K562 (cell line): ENCODE results near the gene LYAR. TPM values are rescaled to one million over a fixed set of nuclear protein-coding genes. Genes with fewer than 3 reads are reported as not detected.

ENCODE experiments used
- BRD9 ChIP-seq: fragments of 450-650 bp; IDR thresholded peaks from 2 replicates; pipeline ENCODE4 v1.6.1; 2018; ENCODE audit warnings: low read depth; ENCODE audit not compliant: partially characterized antibody
- CC2D1A ChIP-seq: fragments of 450-650 bp; IDR thresholded peaks from 2 replicates; pipeline ENCODE4 v1.6.1; 2017; ENCODE audit warnings: mild to moderate bottlenecking
- CHD2 ChIP-seq: IDR thresholded peaks from 2 replicates; pipeline ENCODE4 v1.6.1; 2011; ENCODE audit warnings: low read depth, low read length
- DEAF1 ChIP-seq: fragments of 450-650 bp; formaldehyde crosslinking; IDR thresholded peaks from 2 replicates; pipeline ENCODE4 v1.4.0; 2020; ENCODE audit warnings: mild to moderate bottlenecking, moderate library complexity
- E2F6 ChIP-seq, 2 experiments: IDR thresholded peaks; 2 replicates each; pipeline ENCODE4 v1.6.1; 2011; ENCODE audit warnings: borderline replicate concordance in 1 of 2, control low read depth in 1 of 2, low read depth in 1 of 2, low read length in 1 of 2, mild to moderate bottlenecking in 1 of 2, mixed read lengths in 1 of 2, moderate library complexity in 1 of 2; ENCODE audit not compliant: insufficient read depth in 1 of 2, insufficient read length in 1 of 2, poor library complexity in 1 of 2, severe bottlenecking in 1 of 2; ENCODE audit errors: extremely low read depth in 1 of 2
- HDAC2 ChIP-seq: fragments of 450-650 bp; IDR thresholded peaks from 2 replicates; pipeline ENCODE4 v1.6.1; 2016; ENCODE audit warnings: mild to moderate bottlenecking
- HMG20A ChIP-seq: fragments of 450-650 bp; formaldehyde crosslinking; conservative IDR thresholded peaks from 2 replicates; pipeline ENCODE4 v1.4.0; 2020; ENCODE audit warnings: mild to moderate bottlenecking, mixed read lengths
- NFATC3 ChIP-seq: fragments of 450-650 bp; IDR thresholded peaks from 2 replicates; pipeline ENCODE4 v1.6.1; 2017; ENCODE audit warnings: mild to moderate bottlenecking
- NUFIP1 ChIP-seq: fragments of 450-650 bp; IDR thresholded peaks from 2 replicates; pipeline ENCODE4 v1.6.1; 2018; ENCODE audit not compliant: partially characterized antibody
- THRA ChIP-seq: fragments of 450-650 bp; IDR thresholded peaks from 2 replicates; pipeline ENCODE4 v1.6.1; 2017; ENCODE audit warnings: mild to moderate bottlenecking, moderate library complexity
- ZFP91 ChIP-seq: sonication (generic); formaldehyde crosslinking; IDR thresholded peaks from 2 replicates; pipeline ENCODE4 v1.8.0; 2022; ENCODE audit warnings: mild to moderate bottlenecking, missing genetic modification reagents
- ZNF165 ChIP-seq: fragments of 250-450 bp; sonication (Bioruptor Pico); IDR thresholded peaks from 2 replicates; pipeline ENCODE4 v1.4.0; 2020; ENCODE audit warnings: borderline replicate concordance
- ZNF586 ChIP-seq: fragments of 450-650 bp; formaldehyde crosslinking; conservative IDR thresholded peaks from 2 replicates; pipeline ENCODE4 v1.4.0; 2020; ENCODE audit warnings: mild to moderate bottlenecking, moderate library complexity
- ZNF717 ChIP-seq: fragments of 250-450 bp; sonication (Bioruptor Pico); IDR thresholded peaks from 2 replicates; pipeline ENCODE4 v1.5.0; 2021
- polyA plus RNA-seq, 8 experiments: library from polyadenylated mRNA; depleted of rRNA in 4 of 8; stranded (reverse) in 5 of 8; unstranded in 3 of 8; fragments of >200 nt; fragmentation: Nextera tagmentation in 2 of 8; fragmentation: Illumina TruSeq in 1 of 8; extraction: Ambion mirVana in 2 of 8; extraction: Trizol in 1 of 8; gene quantifications; 2 replicates each; pipeline versions ENCODE4 v1.2.1 to v1.2.3, GENCODE V29; 2011 to 2014; ENCODE audit warnings: inconsistent platforms in 1 of 8, missing spikeins in 1 of 8
- total RNA-seq, 7 experiments: library from RNA; depleted of rRNA in 6 of 7; stranded (reverse); fragments of >200 nt in 6 of 7; fragmentation: Illumina TruSeq in 2 of 7; extraction: Trizol in 2 of 7; gene quantifications; 2 replicates each; pipeline versions ENCODE4 v1.2.1 to v1.2.3, GENCODE V29; 2011 to 2021; ENCODE audit warnings: low replicate concordance in 1 of 7
- TF ChIP-seq, protein P1 (sequence below), 2 experiments: fragments of 450-650 bp; IDR thresholded peaks; 2 replicates each; pipeline ENCODE4 v1.6.1; 2018; ENCODE audit warnings: mild to moderate bottlenecking in 2 of 2, low read depth in 1 of 2; ENCODE audit not compliant: partially characterized antibody in 2 of 2
- TF ChIP-seq, protein P2 (sequence below): fragments of 250-450 bp; sonication (Bioruptor Pico); IDR thresholded peaks from 2 replicates; pipeline ENCODE4 v1.5.0; 2022; ENCODE audit warnings: mild to moderate bottlenecking

Gene LYAR
- total and polyA plus RNA-seq, 9 of the 15 experiments (the other 6 are each of a cell fraction or from before 2014, with no cell fraction given): 28.3 to 172 (median 127) TPM

DNA sequence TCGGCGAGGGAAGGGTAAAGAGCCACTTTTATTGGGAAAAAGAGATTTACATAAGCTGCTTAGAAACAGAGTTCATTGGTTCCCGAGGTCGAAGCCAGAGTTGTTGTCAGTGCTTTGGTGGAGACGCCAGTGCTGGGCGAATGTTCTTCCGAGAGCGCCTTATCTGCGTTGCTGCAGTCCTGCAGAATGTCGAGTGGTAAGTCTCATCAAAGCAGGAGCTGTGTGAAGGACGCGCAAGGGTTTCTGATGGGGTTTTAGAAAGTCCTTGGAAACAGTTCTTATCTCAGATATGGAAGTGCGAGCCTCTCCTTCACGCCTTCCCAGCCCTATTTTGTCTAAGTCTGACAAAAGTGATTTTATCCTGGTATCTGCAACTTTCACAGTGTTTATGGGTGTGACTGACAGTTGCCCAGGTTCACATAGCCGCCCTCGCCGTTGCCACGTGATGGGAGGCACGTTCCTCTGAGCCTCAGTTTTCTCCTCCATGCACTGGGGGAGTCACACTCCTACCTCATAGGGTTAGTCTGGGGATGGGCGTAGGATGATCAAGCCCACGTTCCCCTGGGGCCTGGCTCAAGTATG, 49.6 kb upstream of the LYAR start (continued):
- no peak for TF ChIP-seq ZNF165 (CRISPR knock-in tag)
- 0 out of 2 replicates have a peak, but pooled peaks have one; percentile 30 for TF ChIP-seq HDAC2
- no peak for TF ChIP-seq NFATC3
- TF ChIP-seq, protein P1, sequence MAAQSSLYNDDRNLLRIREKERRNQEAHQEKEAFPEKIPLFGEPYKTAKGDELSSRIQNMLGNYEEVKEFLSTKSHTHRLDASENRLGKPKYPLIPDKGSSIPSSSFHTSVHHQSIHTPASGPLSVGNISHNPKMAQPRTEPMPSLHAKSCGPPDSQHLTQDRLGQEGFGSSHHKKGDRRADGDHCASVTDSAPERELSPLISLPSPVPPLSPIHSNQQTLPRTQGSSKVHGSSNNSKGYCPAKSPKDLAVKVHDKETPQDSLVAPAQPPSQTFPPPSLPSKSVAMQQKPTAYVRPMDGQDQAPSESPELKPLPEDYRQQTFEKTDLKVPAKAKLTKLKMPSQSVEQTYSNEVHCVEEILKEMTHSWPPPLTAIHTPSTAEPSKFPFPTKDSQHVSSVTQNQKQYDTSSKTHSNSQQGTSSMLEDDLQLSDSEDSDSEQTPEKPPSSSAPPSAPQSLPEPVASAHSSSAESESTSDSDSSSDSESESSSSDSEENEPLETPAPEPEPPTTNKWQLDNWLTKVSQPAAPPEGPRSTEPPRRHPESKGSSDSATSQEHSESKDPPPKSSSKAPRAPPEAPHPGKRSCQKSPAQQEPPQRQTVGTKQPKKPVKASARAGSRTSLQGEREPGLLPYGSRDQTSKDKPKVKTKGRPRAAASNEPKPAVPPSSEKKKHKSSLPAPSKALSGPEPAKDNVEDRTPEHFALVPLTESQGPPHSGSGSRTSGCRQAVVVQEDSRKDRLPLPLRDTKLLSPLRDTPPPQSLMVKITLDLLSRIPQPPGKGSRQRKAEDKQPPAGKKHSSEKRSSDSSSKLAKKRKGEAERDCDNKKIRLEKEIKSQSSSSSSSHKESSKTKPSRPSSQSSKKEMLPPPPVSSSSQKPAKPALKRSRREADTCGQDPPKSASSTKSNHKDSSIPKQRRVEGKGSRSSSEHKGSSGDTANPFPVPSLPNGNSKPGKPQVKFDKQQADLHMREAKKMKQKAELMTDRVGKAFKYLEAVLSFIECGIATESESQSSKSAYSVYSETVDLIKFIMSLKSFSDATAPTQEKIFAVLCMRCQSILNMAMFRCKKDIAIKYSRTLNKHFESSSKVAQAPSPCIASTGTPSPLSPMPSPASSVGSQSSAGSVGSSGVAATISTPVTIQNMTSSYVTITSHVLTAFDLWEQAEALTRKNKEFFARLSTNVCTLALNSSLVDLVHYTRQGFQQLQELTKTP (IDR thresholded peaks at IDR 0.05; ENCODE audit: low read depth in 1 of 2, partially characterized antibody in 2 of 2): no peak
- no peak for TF ChIP-seq HMG20A (CRISPR knock-in tag)
- TF ChIP-seq E2F6 (IDR thresholded peaks at IDR 0.05; ENCODE audit: borderline replicate concordance in 1 of 2, extremely low read depth in 1 of 2, insufficient read depth in 1 of 2, insufficient read length in 1 of 2, low read depth in 1 of 2, low read length in 1 of 2, poor library complexity in 1 of 2, severe bottlenecking in 1 of 2): peak; percentile 64 to 66
- TF ChIP-seq ZNF717: no peak
- 0 out of 2 replicates have a peak, but pooled peaks have one; percentile 14 for TF ChIP-seq CHD2
- TF ChIP-seq BRD9: peak; percentile 63
- TF ChIP-seq DEAF1 (CRISPR knock-in tag): no peak
- TF ChIP-seq ZNF586 (CRISPR knock-in tag): no peak
- TF ChIP-seq THRA: no peak
- TF ChIP-seq NUFIP1: no peak
- no peak for TF ChIP-seq CC2D1A
- no peak for TF ChIP-seq ZFP91 (CRISPR knock-in tag)
- TF ChIP-seq, protein P2, sequence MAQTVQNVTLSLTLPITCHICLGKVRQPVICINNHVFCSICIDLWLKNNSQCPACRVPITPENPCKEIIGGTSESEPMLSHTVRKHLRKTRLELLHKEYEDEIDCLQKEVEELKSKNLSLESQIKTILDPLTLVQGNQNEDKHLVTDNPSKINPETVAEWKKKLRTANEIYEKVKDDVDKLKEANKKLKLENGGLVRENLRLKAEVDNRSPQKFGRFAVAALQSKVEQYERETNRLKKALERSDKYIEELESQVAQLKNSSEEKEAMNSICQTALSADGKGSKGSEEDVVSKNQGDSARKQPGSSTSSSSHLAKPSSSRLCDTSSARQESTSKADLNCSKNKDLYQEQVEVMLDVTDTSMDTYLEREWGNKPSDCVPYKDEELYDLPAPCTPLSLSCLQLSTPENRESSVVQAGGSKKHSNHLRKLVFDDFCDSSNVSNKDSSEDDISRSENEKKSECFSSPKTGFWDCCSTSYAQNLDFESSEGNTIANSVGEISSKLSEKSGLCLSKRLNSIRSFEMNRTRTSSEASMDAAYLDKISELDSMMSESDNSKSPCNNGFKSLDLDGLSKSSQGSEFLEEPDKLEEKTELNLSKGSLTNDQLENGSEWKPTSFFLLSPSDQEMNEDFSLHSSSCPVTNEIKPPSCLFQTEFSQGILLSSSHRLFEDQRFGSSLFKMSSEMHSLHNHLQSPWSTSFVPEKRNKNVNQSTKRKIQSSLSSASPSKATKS (CRISPR knock-in tag): no peak
